G401.6 (cell line): ENCODE measurements around the gene PRKN.
"Not testable (repeated sequence)": the region's sequence is repeated elsewhere in the genome, so short reads cannot be mapped to it uniquely, and the experiment has no call there.

Source experiments
- FAIRE-seq: peaks from 2 replicates; lab custom pipeline; 2012; peaks lifted over from hg19 to GRCh38; lab: Jason Lieb, UNC

PRKN gene

GRCh38 chr6:161894436-161894835 lies 833.1 kb downstream of the PRKN start:
- FAIRE-seq, result no peak

- FAIRE-seq, result no peak
These were observed 836.0 kb downstream of the PRKN start for GRCh38 chr6:161891542-161891941.

- no peak for FAIRE-seq
These were observed 836.7 kb downstream of the PRKN start for GRCh38 chr6:161890832-161891297.

GRCh38 chr6:161890133-161890831 lies 837.3 kb downstream of the PRKN start:
- FAIRE-seq, result no peak

- FAIRE-seq, result no peak
These were observed 838.2 kb downstream of the PRKN start for GRCh38 chr6:161889324-161889723.

- not testable (repeated sequence) for FAIRE-seq
These were observed 841.0 kb downstream of the PRKN start for GRCh38 chr6:161886545-161886944.

- no peak for FAIRE-seq
These were observed 842.8 kb downstream of the PRKN start for GRCh38 chr6:161884782-161885181.

GRCh38 chr6:161882196-161882765 lies 845.3 kb downstream of the PRKN start:
- FAIRE-seq, result no peak

GRCh38 chr6:161880056-161880455 lies 847.5 kb downstream of the PRKN start:
- no peak for FAIRE-seq

GRCh38 chr6:161876231-161876630 lies 851.3 kb downstream of the PRKN start:
- no peak for FAIRE-seq

GRCh38 chr6:161870236-161870901 lies 857.2 kb downstream of the PRKN start:
- FAIRE-seq, result no peak

GRCh38 chr6:161869491-161869890 lies 858.1 kb downstream of the PRKN start:
- FAIRE-seq, result no peak

GRCh38 chr6:161866570-161866969 lies 861.0 kb downstream of the PRKN start:
- no peak for FAIRE-seq

- not testable (repeated sequence) for FAIRE-seq
These were observed 866.5 kb downstream of the PRKN start for GRCh38 chr6:161861061-161861460.

GRCh38 chr6:161853657-161854056 lies 873.9 kb downstream of the PRKN start:
- no peak for FAIRE-seq

- not testable (repeated sequence) for FAIRE-seq
These were observed 876.1 kb downstream of the PRKN start for GRCh38 chr6:161851486-161851885.

- no peak for FAIRE-seq
These were observed 877.0 kb downstream of the PRKN start for GRCh38 chr6:161850562-161850961.

- FAIRE-seq, result no peak
These were observed 879.9 kb downstream of the PRKN start for GRCh38 chr6:161847628-161848027.

GRCh38 chr6:161844804-161845203 lies 882.8 kb downstream of the PRKN start:
- FAIRE-seq, result no peak

GRCh38 chr6:161843066-161843465 lies 884.5 kb downstream of the PRKN start:
- FAIRE-seq, result no peak

- no peak for FAIRE-seq
These were observed 887.2 kb downstream of the PRKN start for GRCh38 chr6:161840380-161840779.

- no peak for FAIRE-seq
These were observed 889.1 kb downstream of the PRKN start for GRCh38 chr6:161838306-161839035.

- no peak for FAIRE-seq
These were observed 889.7 kb downstream of the PRKN start for GRCh38 chr6:161837854-161838253.
